WTC11 (cell line): ENCODE data around the gene CYP27C1. TPM values are rescaled to one million over a fixed set of nuclear protein-coding genes. Genes with fewer than 3 reads are reported as not detected.

Source experiments
- ATAC-seq: fragments of 200-7000 bp; cut with Tn5 transposase; 2 replicates; pipeline ENCODE4 v1.10.0; 2021; ENCODE audit warnings: mild to moderate bottlenecking, moderate library complexity
- CTCF ChIA-PET: fragments of 300-600 bp; sonication (Branson Sonifier 250); formaldehyde crosslinking; loops from one replicate; lab custom pipeline; 2021; ENCODE audit warnings: antibody characterized with exemption; lab: Charles Lee
- POLR2A ChIA-PET: fragments of 350-600 bp; sonication (Branson Sonifier 250); formaldehyde crosslinking; loops from one replicate; lab custom pipeline; 2021; ENCODE audit warnings: antibody characterized with exemption; lab: Charles Lee
- DNase-seq: peaks from one replicate; pipeline ENCODE4 v3.0.0; 2021; ENCODE audit warnings: low spot score
- H3K27ac Mint-ChIP-seq: 2 replicates; pipeline ENCODE4 v1.8.0; 2021; ENCODE audit warnings: mixed read lengths
- H3K27me3 Mint-ChIP-seq: 2 replicates; pipeline ENCODE4 v1.8.0; 2021; ENCODE audit warnings: low read depth, mild to moderate bottlenecking, moderate library complexity, mixed read lengths
- H3K36me3 Mint-ChIP-seq: 2 replicates; pipeline ENCODE4 v1.8.0; 2021; ENCODE audit warnings: mixed read lengths
- H3K4me1 Mint-ChIP-seq: 2 replicates; pipeline ENCODE4 v1.8.0; 2022; ENCODE audit warnings: mixed read lengths
- H3K4me3 Mint-ChIP-seq: 2 replicates; pipeline ENCODE4 v1.8.0; 2021; ENCODE audit warnings: mild to moderate bottlenecking, moderate library complexity, mixed read lengths
- H3K9me3 Mint-ChIP-seq: 2 replicates; pipeline ENCODE4 v1.8.0; 2021; ENCODE audit warnings: mixed read lengths
- CBFB ChIP-seq: sonication (generic); formaldehyde crosslinking; IDR thresholded peaks from 2 replicates; pipeline ENCODE4 v1.8.1; 2022; ENCODE audit warnings: mild to moderate bottlenecking, low read depth, missing genetic modification reagents
- CREM ChIP-seq: sonication (generic); formaldehyde crosslinking; IDR thresholded peaks from 2 replicates; pipeline ENCODE4 v1.8.1; 2022; ENCODE audit warnings: mild to moderate bottlenecking, missing genetic modification reagents, moderate library complexity
- ELF4 ChIP-seq: sonication (generic); formaldehyde crosslinking; IDR thresholded peaks from 2 replicates; pipeline ENCODE4 v1.8.1; 2022; ENCODE audit warnings: low read depth, mild to moderate bottlenecking, moderate library complexity, missing genetic modification reagents
- ESRRA ChIP-seq: sonication (generic); formaldehyde crosslinking; IDR thresholded peaks from 2 replicates; pipeline ENCODE4 v1.8.1; 2022; ENCODE audit warnings: mild to moderate bottlenecking, missing genetic modification reagents, borderline replicate concordance
- ETV6 ChIP-seq: sonication (generic); formaldehyde crosslinking; IDR thresholded peaks from 2 replicates; pipeline ENCODE4 v1.8.1; 2022; ENCODE audit warnings: mild to moderate bottlenecking, missing genetic modification reagents
- FOXJ3 ChIP-seq: sonication (generic); formaldehyde crosslinking; IDR thresholded peaks from 2 replicates; pipeline ENCODE4 v1.9.0; 2021; ENCODE audit warnings: missing genetic modification reagents, mild to moderate bottlenecking, borderline replicate concordance
- GABPB1 ChIP-seq: sonication (generic); formaldehyde crosslinking; IDR thresholded peaks from 2 replicates; pipeline ENCODE4 v1.8.1; 2023; ENCODE audit warnings: mild to moderate bottlenecking, missing genetic modification reagents
- GRHL2 ChIP-seq: fragments of 250-450 bp; sonication (Bioruptor Pico); IDR thresholded peaks from 2 replicates; pipeline ENCODE4 v1.8.0; 2022; ENCODE audit warnings: mild to moderate bottlenecking, moderate library complexity; ENCODE audit not compliant: insufficient replicate concordance, severe bottlenecking
- GTF2I ChIP-seq: fragments of 250-450 bp; sonication (Bioruptor Pico); conservative IDR thresholded peaks from 2 replicates; pipeline ENCODE4 v1.4.0; 2021; ENCODE audit warnings: mild to moderate bottlenecking
- IRF1 ChIP-seq: sonication (generic); formaldehyde crosslinking; IDR thresholded peaks from 2 replicates; pipeline ENCODE4 v1.8.0; 2023; ENCODE audit warnings: missing genetic modification reagents
- JAZF1 ChIP-seq: fragments of 250-450 bp; sonication (Bioruptor Pico); IDR thresholded peaks from 2 replicates; pipeline ENCODE4 v1.9.0; 2021; ENCODE audit warnings: moderate library complexity, mild to moderate bottlenecking, inconsistent platforms
- MAX ChIP-seq: sonication (generic); formaldehyde crosslinking; IDR thresholded peaks from 2 replicates; pipeline ENCODE4 v1.8.0; 2022; ENCODE audit warnings: mild to moderate bottlenecking, missing genetic modification reagents
- MYBL2 ChIP-seq: sonication (generic); formaldehyde crosslinking; IDR thresholded peaks from 2 replicates; pipeline ENCODE4 v1.8.1; 2023; ENCODE audit warnings: mild to moderate bottlenecking, moderate library complexity, missing genetic modification reagents
- NFATC4 ChIP-seq: fragments of 250-450 bp; sonication (Bioruptor Pico); IDR thresholded peaks from 2 replicates; pipeline ENCODE4 v1.9.0; 2021; ENCODE audit warnings: mild to moderate bottlenecking
- NR2C2 ChIP-seq: sonication (generic); formaldehyde crosslinking; IDR thresholded peaks from 2 replicates; pipeline ENCODE4 v1.8.0; 2022; ENCODE audit warnings: mild to moderate bottlenecking, missing genetic modification reagents
- TP53 ChIP-seq: sonication (generic); formaldehyde crosslinking; IDR thresholded peaks from 2 replicates; pipeline ENCODE4 v1.8.1; 2023; ENCODE audit warnings: mild to moderate bottlenecking, missing genetic modification reagents
- ZMAT4 ChIP-seq: fragments of 250-450 bp; sonication (Bioruptor Pico); IDR thresholded peaks from 2 replicates; pipeline ENCODE4 v1.9.0; 2021; ENCODE audit warnings: mild to moderate bottlenecking
- ZNF121 ChIP-seq: sonication (generic); formaldehyde crosslinking; IDR thresholded peaks from 2 replicates; pipeline ENCODE4 v1.8.0; 2023; ENCODE audit warnings: missing genetic modification reagents
- ZNF317 ChIP-seq: sonication (generic); formaldehyde crosslinking; IDR thresholded peaks from 2 replicates; pipeline ENCODE4 v1.8.1; 2023; ENCODE audit warnings: low read depth, mild to moderate bottlenecking, moderate library complexity, missing genetic modification reagents, borderline replicate concordance
- total RNA-seq: library from RNA; stranded (reverse); gene quantifications from 3 replicates; pipeline ENCODE4 v1.2.3, GENCODE V29; 2021
- TF ChIP-seq, protein P1 (sequence below): sonication (generic); formaldehyde crosslinking; IDR thresholded peaks from 2 replicates; pipeline ENCODE4 v1.8.1; 2023; ENCODE audit warnings: mild to moderate bottlenecking, missing genetic modification reagents, borderline replicate concordance
- TF ChIP-seq, protein P2 (sequence below): fragments of 250-450 bp; sonication (Bioruptor Pico); IDR thresholded peaks from 2 replicates; pipeline ENCODE4 v1.9.0; 2021; ENCODE audit warnings: moderate library complexity, mild to moderate bottlenecking, inconsistent platforms, borderline replicate concordance
- TF ChIP-seq, protein P3 (sequence below): fragments of 200-600 bp; IDR thresholded peaks from 2 replicates; pipeline ENCODE4 v1.8.0; 2022; ENCODE audit warnings: antibody characterized with exemption

CYP27C1 gene
- total RNA-seq, 1 experiment from 2014 or later, result 2.4 TPM

- TF ChIP-seq, protein P1, sequence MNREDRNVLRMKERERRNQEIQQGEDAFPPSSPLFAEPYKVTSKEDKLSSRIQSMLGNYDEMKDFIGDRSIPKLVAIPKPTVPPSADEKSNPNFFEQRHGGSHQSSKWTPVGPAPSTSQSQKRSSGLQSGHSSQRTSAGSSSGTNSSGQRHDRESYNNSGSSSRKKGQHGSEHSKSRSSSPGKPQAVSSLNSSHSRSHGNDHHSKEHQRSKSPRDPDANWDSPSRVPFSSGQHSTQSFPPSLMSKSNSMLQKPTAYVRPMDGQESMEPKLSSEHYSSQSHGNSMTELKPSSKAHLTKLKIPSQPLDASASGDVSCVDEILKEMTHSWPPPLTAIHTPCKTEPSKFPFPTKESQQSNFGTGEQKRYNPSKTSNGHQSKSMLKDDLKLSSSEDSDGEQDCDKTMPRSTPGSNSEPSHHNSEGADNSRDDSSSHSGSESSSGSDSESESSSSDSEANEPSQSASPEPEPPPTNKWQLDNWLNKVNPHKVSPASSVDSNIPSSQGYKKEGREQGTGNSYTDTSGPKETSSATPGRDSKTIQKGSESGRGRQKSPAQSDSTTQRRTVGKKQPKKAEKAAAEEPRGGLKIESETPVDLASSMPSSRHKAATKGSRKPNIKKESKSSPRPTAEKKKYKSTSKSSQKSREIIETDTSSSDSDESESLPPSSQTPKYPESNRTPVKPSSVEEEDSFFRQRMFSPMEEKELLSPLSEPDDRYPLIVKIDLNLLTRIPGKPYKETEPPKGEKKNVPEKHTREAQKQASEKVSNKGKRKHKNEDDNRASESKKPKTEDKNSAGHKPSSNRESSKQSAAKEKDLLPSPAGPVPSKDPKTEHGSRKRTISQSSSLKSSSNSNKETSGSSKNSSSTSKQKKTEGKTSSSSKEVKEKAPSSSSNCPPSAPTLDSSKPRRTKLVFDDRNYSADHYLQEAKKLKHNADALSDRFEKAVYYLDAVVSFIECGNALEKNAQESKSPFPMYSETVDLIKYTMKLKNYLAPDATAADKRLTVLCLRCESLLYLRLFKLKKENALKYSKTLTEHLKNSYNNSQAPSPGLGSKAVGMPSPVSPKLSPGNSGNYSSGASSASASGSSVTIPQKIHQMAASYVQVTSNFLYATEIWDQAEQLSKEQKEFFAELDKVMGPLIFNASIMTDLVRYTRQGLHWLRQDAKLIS, result no peak
- TF ChIP-seq, all 79 proteins: peak for 0
Observed at GRCh38 chr2:127173057-127173456, 47.0 kb downstream of the CYP27C1 start (continued).

DNA sequence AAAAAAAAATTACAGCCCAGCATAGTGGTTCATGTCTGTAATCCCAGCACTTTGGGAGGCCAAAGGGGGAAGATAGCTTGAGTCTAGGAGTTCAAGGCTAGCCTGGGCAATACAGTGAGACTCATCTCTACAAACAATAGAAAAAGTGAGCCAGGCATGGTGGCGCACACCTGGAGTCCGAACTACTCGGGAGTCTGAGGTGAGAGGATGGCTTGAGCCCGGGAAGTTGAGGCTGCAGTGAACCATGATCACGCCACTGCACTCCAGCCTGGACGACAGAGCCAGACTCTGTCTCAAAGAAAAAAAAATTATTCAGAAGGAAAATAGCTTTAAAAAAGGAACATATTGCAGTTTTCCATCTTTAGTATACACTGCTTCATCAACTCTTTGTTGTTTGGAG is 47.8 kb downstream of the CYP27C1 start:
- H3K4me1 Mint-ChIP-seq, result peaks cover 13% of the 10 kb centered on the region
- TF ChIP-seq FOXJ3 (CRISPR knock-in tag), result no peak
- TF ChIP-seq GRHL2 (CRISPR knock-in tag), result no peak
- no peak for TF ChIP-seq CREM
- no peak for TF ChIP-seq MYBL2
- no peak for TF ChIP-seq ZNF317 (CRISPR knock-in tag)
- TF ChIP-seq, protein P2, sequence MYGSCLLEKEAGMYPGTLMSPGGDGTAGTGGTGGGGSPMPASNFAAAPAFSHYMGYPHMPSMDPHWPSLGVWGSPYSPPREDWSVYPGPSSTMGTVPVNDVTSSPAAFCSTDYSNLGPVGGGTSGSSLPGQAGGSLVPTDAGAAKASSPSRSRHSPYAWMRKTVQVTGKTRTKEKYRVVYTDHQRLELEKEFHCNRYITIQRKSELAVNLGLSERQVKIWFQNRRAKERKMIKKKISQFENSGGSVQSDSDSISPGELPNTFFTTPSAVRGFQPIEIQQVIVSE (CRISPR knock-in tag), result no peak
- no peak for TF ChIP-seq JAZF1 (CRISPR knock-in tag)
- no peak for TF ChIP-seq IRF1
- no peak for TF ChIP-seq TP53 (CRISPR knock-in tag)
- no peak for TF ChIP-seq ETV6 (CRISPR knock-in tag)
- TF ChIP-seq ZNF121 (CRISPR knock-in tag), result no peak
- TF ChIP-seq NFATC4 (CRISPR knock-in tag), result no peak
- CTCF ChIA-PET, result interaction anchor here (0.6 to 1.6 kb wide), 4 partner anchors 25 to 193 kb away, joined by 3 to 5 read pairs (median 4); no protein-coding TSS in a partner anchor
- no peak overlapping the region for H3K27ac Mint-ChIP-seq
- ATAC-seq (no peak), DNase-seq (no peak)
- H3K4me3 Mint-ChIP-seq, result no peak overlapping the region
- POLR2A ChIA-PET, result no interaction called here
- no peaks in the 10 kb centered on the region for H3K9me3 Mint-ChIP-seq
- no peaks in the 10 kb centered on the region; the same call in 1 of the 2 replicates for H3K27me3 Mint-ChIP-seq
- H3K36me3 Mint-ChIP-seq, result no peaks in the 10 kb centered on the region

DNA sequence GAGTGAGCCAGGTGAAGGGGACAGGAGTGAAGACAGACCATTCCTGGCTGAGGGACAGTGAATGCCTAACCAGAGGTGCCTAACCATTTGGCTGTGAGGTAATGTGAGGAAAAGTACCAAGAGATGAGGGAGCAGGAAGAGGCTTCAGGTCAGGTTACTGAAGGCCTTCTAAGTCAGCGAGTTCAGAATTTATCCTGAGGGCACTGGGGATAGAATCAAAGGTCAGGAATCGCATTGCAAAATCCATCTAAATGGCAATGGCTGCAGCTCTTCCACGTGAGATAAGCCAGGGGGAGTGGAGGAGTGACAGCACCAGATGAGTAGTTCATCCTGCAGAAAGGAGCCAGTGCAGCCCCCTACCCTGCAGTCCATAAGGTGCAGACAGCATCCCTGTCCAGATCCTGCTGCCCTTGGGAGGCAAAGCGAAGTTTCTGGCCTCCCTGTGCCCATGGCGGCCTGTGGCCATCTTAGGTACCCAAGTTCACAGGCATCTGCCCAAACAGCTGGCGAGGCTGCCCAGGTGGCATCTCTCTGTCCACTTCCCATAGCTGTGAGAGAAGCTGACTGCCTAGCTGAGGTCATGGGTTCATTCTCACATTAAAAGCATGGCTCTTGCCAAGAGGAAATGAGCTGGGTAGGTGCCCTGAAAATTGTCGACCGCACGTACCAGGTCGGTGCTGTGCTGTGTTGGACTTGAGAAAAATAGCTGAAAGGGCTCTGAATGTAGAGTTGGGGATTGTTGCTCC is 49.5 kb downstream of the CYP27C1 start:
- DNase-seq, result no peak
- H3K27ac Mint-ChIP-seq, result no peak overlapping the region
- H3K36me3 Mint-ChIP-seq, result no peaks in the 10 kb centered on the region
- H3K9me3 Mint-ChIP-seq, result no peaks in the 10 kb centered on the region
- no peaks in the 10 kb centered on the region; the same call in 1 of the 2 replicates for H3K27me3 Mint-ChIP-seq
- ATAC-seq, result no peak
- ChIA-PET POLR2A (no interaction called here), CTCF (interaction anchor here (0.9 to 1.5 kb wide), 4 partner anchors 26 to 120 kb away, joined by 3 to 4 read pairs (median 3); partner anchors contain the start of gene BIN1)
- peaks cover 13% of the 10 kb centered on the region for H3K4me1 Mint-ChIP-seq
- H3K4me3 Mint-ChIP-seq, result no peak overlapping the region
- TF ChIP-seq GABPB1 (no peak), ELF4 (CRISPR knock-in tag) (no peak), JAZF1 (CRISPR knock-in tag) (no peak), GTF2I (CRISPR knock-in tag) (no peak), ZMAT4 (CRISPR knock-in tag) (no peak), MAX (CRISPR knock-in tag) (no peak), ESRRA (CRISPR knock-in tag) (no peak), CBFB (CRISPR knock-in tag) (no peak), NR2C2 (CRISPR knock-in tag) (no peak)
- TF ChIP-seq, protein P3, sequence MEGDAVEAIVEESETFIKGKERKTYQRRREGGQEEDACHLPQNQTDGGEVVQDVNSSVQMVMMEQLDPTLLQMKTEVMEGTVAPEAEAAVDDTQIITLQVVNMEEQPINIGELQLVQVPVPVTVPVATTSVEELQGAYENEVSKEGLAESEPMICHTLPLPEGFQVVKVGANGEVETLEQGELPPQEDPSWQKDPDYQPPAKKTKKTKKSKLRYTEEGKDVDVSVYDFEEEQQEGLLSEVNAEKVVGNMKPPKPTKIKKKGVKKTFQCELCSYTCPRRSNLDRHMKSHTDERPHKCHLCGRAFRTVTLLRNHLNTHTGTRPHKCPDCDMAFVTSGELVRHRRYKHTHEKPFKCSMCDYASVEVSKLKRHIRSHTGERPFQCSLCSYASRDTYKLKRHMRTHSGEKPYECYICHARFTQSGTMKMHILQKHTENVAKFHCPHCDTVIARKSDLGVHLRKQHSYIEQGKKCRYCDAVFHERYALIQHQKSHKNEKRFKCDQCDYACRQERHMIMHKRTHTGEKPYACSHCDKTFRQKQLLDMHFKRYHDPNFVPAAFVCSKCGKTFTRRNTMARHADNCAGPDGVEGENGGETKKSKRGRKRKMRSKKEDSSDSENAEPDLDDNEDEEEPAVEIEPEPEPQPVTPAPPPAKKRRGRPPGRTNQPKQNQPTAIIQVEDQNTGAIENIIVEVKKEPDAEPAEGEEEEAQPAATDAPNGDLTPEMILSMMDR, result no peak
- TF ChIP-seq, protein P2 (CRISPR knock-in tag), result no peak
